GM19397 (cell line): ENCODE data around the gene ADAMTSL5.
"Not testable (repeated sequence)": the region's sequence is repeated elsewhere in the genome, so short reads cannot be mapped to it uniquely, and the experiment has no call there.

ENCODE experiments used
- ATAC-seq: cut with Tn5 transposase; IDR thresholded peaks from one replicate; pipeline ENCODE4 v1.9.1; 2021; ENCODE audit warnings: mild to moderate bottlenecking, moderate library complexity; ENCODE audit not compliant: unreplicated experiment

ADAMTSL5 gene

GRCh38 chr19:1481893-1482360 is 30.9 kb downstream of the ADAMTSL5 start:
- no peak for ATAC-seq

DNA sequence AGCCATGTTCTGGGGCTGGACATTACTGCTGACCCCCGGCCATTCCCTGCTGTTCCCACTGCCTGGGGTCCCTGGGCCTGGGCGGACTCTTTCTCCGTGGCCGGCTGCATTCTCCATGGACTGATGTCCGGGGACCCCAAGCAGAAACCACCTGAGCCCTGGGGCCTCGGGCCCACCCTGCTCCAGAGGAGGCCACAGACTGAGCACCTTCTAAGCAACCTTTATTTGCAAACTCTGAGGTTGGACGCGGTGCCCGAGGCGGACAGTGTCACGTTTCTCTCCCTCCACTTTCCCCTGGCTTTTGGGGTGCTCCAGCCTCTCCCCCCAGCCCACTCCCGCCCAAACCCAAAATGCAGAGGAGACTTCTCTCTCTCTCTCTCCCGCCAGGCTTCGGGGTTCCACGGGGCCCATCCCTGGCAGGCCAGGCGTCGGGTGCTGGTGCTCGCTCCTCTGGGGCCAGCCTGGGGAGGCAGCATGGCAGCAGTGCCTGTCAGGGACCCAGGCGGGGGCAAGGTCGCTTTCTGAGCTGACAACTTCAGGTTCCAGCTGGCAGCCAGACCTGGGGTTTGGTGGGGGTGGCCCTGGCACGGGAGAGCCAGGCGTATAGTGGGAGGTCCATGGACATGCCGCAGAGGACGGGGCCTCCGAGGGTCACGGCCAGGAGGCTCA is 31.5 kb downstream of the ADAMTSL5 start:
- ATAC-seq: no peak

DNA sequence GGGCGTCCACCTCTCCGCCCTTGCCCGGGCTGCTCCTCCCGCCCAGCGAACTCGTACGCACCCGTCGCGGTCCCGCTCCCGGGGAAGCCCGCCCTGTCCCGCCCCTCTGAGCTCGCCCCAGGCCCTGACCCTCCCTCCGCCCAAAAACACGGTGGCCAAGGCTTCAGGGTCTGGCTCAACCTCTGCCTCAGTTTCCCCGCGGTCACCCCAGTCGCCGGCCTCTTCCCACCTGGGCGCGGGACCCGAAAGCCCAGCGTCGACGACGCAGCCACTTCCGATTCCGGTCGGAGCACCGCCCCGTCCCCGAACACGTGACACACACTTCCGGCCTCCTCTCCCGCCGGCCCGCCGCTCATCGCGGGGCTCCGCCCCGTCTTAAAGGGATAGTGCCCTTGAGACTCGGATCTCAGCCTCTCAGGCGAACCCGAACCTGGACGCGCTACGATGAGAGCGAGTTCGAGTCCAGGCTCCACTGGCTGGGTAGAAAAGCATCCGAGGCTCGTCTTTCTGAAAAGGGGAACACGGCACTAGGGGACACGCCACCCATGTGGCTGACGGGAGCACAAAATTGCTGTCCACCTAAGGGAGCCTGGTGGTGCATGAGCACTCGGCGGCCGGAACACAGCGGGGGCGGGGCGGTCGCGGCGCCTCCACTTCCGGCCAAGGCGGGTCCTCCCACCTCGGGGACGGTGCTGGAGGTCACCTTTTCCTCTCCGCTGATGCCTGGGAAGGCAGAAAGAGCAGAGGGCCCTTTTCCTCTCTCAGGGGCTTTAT is 33.7 kb downstream of the ADAMTSL5 start, which contains the start of gene C19orf25:
C19orf25 (minus strand) TSS at position 282 of the 774 bp plus-strand sequence. CDS start 312 bp downstream, outside the sequence.
- ATAC-seq: peak; percentile 88

- ATAC-seq: not testable (repeated sequence)
Measured at GRCh38 chr19:1477056-1477455, 35.8 kb downstream of the ADAMTSL5 start.

- no peak for ATAC-seq
Measured at GRCh38 chr19:1475751-1476437, 36.9 kb downstream of the ADAMTSL5 start.

DNA sequence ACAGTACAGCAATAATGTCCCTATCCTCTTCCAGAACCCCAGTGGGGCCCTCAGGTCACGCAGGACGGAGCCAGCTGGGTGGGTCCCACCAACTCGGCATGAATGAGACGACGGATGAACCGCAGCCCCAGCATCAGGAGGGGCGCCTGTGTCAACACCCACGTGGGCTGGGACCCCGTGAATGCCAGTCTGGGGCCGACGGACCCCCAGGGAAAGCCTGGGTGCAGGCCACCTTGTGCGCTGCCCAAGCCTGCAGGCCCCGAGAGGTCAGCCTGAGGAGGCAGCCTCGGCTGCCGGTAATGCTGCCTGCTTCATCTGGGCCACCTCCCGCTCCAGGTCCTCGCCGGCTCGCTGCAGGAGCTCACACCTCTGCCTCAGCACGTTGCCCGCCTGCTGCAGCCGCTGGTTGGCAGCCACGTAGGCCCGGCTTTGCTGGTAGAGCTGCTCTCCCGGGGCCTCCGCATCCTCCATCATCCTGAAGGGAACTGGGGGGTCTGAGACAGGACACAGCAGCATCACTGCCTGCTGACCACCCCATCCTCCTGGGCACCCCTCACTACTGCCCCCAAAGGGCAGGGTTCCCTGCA is 38.0 kb downstream of the ADAMTSL5 start:
- ATAC-seq: no peak

- no peak for ATAC-seq
Measured at GRCh38 chr19:1474011-1474764, 38.6 kb downstream of the ADAMTSL5 start.

DNA sequence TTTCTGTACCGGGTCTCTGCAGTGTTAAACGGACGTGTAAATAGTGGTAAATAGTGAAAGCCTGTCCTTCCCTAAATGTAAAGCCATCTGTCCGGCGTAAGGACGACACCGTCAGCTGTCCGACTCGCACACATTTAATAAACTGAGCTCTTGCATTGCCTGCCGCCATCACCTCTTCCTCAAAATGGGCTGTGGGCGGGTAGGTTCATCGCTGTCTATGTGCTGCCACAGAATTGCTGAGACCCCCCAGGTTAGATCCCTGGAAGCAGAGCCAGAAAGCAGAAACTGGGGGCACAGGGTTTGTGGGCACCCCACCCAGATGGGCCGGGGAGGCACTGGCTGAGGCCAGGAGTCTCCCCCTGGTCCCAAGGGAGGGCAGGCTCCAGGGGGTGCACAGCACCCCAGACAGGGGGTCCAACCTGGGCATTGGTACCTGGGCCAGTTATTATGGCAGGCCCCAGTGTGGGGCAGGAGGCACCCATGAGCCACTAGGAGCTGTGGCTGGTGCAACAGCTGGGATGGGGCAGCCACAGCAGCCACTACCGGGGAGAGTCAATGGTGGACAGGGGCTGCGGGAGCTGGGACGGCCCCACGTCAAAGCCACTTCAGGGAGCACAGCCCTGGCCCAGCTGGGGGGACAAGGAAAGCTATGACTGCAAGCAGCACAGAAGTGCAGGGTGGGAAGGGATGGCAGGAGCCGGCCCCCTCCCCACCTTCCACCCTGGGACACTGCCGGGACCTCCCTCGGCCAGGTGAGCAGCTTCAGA is 39.6 kb downstream of the ADAMTSL5 start:
- no peak for ATAC-seq

- ATAC-seq: no peak
Measured at GRCh38 chr19:1472231-1473084, 40.4 kb downstream of the ADAMTSL5 start.

DNA sequence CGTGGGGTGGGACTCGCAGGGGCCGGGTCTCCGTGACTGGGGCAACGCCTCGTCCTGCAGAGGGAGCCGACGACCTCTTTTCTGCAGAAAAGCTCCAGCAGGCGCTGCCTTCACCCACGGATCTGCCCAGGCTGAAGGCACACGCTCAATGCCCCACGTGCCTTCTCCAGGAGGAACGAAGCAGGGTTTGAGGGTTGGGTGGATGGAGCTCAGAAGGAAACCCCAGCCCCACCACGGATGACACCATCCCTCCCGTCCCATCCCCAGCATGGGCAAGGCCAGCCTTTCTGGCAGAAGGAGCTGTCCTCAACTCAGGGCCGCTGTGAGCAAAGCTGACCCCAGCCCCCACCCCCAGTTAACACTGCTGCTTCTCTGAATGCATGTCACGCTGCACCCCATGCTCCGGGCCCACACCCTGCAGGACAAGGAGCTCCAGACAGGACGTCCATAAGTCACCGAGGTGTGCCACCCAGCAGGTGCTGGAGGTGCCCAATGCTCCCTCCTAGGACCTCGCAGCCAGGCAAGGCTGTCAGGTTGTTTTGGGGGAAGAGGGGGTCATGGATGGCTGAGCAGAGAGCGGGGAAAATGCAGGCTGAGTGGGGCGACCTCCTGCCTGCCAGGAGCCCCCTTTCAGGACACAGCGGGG is 41.2 kb downstream of the ADAMTSL5 start:
- ATAC-seq: no peak

- ATAC-seq: no peak
Measured at GRCh38 chr19:1471010-1471514, 41.8 kb downstream of the ADAMTSL5 start.

- no peak for ATAC-seq
Measured at GRCh38 chr19:1470305-1471009, 42.4 kb downstream of the ADAMTSL5 start.

DNA sequence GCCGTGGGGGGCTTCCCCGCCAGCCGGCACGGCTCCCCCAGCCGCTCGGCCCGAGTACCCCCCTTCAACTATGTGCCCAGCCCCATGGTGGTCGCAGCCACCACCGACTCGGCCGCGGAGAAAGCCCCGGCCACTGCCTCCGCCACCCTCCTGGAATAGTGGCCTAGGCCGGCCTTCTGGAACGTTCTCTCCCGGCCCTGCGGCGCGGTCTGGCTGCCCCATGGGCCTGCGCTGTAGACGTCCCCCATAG is 42.8 kb downstream of the ADAMTSL5 start:
- ATAC-seq: no peak

- no peak for ATAC-seq
Measured at GRCh38 chr19:1469255-1470054, 43.4 kb downstream of the ADAMTSL5 start.

DNA sequence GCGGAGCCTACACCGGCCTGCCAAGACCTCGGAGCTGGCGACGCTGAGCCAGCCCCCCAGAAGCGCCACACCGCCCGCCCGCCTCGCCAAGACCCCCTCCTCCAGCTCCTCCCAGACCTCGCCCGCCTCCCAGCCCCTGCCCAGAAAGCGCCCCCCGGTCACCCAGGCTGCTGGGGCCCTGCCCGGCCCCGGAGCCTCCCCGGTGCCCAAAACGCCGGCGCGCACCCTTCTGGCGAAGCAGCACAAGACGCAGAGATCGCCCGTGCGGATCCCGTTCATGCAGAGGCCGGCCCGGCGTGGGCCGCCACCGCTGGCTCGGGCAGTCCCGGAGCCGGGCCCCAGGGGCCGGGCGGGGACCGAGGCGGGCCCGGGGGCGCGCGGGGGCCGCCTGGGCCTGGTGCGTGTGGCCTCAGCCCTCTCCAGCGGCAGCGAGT is 44.0 kb downstream of the ADAMTSL5 start:
- ATAC-seq: no peak

GRCh38 chr19:1468274-1468820 is 44.5 kb downstream of the ADAMTSL5 start:
- ATAC-seq: no peak
